Kidney epithelial cell (primary cell): ENCODE data around the gene AOAH. TPM values are rescaled to one million over a fixed set of nuclear protein-coding genes. Genes with fewer than 3 reads are reported as not detected.

Experiments
- DNase-seq: peaks from one replicate; pipeline ENCODE4 v3.0.0-alpha.2; 2010; ENCODE audit warnings: low read depth
- H3K27me3 ChIP-seq: 2 replicates; pipeline ENCODE4 v1.6.0; 2011; ENCODE audit warnings: low read length; ENCODE audit not compliant: control insufficient read depth, insufficient read depth
- H3K36me3 ChIP-seq: 2 replicates; pipeline ENCODE4 v1.5.1; 2011; ENCODE audit warnings: low read length; ENCODE audit not compliant: control insufficient read depth, insufficient read depth
- H3K4me3 ChIP-seq: 2 replicates; pipeline ENCODE4 v1.5.1; 2011; ENCODE audit warnings: low read depth, mild to moderate bottlenecking, control low read depth, low read length
- total RNA-seq: library from RNA; depleted of rRNA; stranded (reverse); fragments of >200 nt; gene quantifications from 2 replicates; pipeline ENCODE4 v1.2.3, GENCODE V29; 2015
- TF ChIP-seq, protein P1 (sequence below): IDR thresholded peaks from 2 replicates; pipeline ENCODE4 v1.5.1; 2011; ENCODE audit warnings: mild to moderate bottlenecking, moderate library complexity, low read length, control low read depth, inconsistent platforms; ENCODE audit not compliant: insufficient read depth, poor library complexity, severe bottlenecking

The AOAH gene
- total RNA-seq, 1 donor from 2014 or later, result 4.4 TPM

DNA sequence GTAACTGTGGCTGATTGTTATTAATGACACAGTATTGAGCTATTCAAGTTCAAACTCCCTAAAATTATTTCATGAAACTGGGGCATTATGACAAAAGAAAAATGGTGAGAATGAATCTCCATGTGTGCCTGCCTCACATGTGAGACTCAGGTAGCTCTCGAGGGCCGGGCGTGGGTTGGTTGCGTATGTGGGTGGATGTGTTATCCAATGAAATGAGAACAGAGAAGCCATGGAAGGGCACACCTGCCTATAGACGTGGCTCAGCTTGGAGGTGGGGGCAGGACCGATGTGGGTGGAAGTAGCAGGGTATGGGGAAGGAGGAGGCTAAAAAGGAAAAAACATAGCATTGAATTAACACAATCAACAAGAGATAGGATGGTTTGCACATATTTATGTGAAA, 96.5 kb downstream of the AOAH start:
- TF ChIP-seq, protein P1, sequence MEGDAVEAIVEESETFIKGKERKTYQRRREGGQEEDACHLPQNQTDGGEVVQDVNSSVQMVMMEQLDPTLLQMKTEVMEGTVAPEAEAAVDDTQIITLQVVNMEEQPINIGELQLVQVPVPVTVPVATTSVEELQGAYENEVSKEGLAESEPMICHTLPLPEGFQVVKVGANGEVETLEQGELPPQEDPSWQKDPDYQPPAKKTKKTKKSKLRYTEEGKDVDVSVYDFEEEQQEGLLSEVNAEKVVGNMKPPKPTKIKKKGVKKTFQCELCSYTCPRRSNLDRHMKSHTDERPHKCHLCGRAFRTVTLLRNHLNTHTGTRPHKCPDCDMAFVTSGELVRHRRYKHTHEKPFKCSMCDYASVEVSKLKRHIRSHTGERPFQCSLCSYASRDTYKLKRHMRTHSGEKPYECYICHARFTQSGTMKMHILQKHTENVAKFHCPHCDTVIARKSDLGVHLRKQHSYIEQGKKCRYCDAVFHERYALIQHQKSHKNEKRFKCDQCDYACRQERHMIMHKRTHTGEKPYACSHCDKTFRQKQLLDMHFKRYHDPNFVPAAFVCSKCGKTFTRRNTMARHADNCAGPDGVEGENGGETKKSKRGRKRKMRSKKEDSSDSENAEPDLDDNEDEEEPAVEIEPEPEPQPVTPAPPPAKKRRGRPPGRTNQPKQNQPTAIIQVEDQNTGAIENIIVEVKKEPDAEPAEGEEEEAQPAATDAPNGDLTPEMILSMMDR, result no peak
- no peaks in the 10 kb centered on the region for H3K36me3 ChIP-seq
- no peak for DNase-seq
- no peaks in the 10 kb centered on the region for H3K27me3 ChIP-seq
- H3K4me3 ChIP-seq, result no peak overlapping the region

DNA sequence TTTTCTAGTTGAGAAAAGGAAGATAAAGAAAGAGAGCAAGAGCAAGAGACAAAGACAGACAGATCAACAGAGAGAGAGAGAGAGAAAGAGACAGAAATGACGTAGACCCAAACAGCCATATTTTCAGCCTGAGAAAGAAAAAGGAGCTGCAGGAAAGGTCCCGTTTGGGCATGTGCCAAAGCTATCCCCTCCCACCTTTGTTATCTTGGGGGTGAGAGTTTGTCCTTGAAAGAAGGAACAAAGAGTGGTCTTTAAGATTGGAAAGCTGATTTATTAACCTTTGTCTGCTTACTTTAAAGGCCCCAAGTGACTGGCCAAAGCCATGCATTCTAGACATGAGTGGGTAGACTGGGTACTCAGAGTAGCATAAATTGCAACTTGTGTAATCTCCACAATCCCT, 98.2 kb downstream of the AOAH start:
- no peak for DNase-seq
- no peaks in the 10 kb centered on the region for H3K36me3 ChIP-seq
- no peaks in the 10 kb centered on the region for H3K27me3 ChIP-seq
- no peak overlapping the region for H3K4me3 ChIP-seq
- TF ChIP-seq, protein P1, result no peak

DNA sequence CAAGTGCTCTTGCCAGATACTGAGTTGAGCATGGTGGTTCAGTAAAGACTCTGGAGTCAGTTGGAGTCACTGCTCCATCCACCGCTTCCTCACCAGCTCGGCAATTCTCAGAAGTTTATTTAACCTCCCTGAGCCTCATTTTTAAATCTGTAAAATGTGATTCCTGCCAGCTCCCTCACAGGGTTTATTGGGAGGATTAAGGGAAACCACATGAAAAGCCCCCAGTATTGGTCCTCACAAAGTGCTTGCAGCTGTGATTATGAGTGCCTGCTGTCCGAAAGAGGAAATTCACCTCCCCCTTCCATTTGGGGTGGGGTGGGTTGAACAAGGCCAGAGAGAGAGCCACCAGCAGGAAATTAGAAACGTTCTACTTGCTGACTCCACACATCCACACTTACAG, 99.0 kb downstream of the AOAH start:
- H3K4me3 ChIP-seq, result no peak overlapping the region
- no peaks in the 10 kb centered on the region for H3K36me3 ChIP-seq
- H3K27me3 ChIP-seq, result no peaks in the 10 kb centered on the region
- no peak for DNase-seq
- TF ChIP-seq, protein P1, result no peak

DNA sequence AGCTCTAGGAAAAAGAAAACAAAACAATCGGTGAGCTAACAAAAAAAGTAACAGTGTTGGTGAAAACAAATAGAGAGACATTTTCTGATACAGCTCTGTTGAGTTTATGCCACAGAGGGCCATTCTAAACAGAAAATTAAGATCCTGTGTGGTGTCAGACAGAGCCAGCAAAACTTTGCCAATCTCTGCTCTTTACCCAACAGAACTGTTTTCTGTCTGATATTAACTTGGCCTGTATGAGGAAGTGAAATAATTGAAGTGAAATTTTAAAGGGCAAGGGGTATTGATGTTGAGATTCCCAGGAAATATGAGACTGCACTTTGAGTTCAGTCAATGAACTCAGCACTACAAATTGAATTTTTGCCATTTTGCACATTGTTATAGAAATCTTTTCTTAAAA, 101.0 kb downstream of the AOAH start:
- no peak for DNase-seq
- TF ChIP-seq, protein P1, result no peak

DNA sequence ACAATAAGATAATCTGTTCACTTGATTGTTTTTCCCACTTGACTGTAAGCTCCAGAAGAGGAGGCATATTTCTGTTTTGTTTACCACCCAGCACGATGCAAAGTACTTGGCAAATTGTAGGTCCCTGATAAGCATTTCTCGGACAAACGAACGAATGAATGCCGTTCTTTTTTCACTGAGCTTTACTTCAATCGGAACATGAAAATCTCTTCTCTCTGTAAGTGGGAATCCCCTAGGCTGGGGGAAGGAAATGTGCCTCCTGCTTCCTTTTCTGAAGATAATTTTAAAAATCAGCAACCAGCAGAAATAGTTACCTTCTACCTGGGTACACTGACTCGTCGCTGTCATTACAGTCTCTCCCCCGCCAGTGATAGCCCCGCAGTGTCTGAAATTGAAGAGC, 102.9 kb downstream of the AOAH start:
- TF ChIP-seq, protein P1, result no peak
- DNase-seq, result no peak
- H3K4me3 ChIP-seq, result no peak overlapping the region
- H3K27me3 ChIP-seq, result no peaks in the 10 kb centered on the region
- H3K36me3 ChIP-seq, result no peaks in the 10 kb centered on the region

More for the DNA sequence above, 101.0 kb downstream of the AOAH start:
- H3K36me3 ChIP-seq, result no peaks in the 10 kb centered on the region
- H3K4me3 ChIP-seq, result no peak overlapping the region
- no peaks in the 10 kb centered on the region for H3K27me3 ChIP-seq

DNA sequence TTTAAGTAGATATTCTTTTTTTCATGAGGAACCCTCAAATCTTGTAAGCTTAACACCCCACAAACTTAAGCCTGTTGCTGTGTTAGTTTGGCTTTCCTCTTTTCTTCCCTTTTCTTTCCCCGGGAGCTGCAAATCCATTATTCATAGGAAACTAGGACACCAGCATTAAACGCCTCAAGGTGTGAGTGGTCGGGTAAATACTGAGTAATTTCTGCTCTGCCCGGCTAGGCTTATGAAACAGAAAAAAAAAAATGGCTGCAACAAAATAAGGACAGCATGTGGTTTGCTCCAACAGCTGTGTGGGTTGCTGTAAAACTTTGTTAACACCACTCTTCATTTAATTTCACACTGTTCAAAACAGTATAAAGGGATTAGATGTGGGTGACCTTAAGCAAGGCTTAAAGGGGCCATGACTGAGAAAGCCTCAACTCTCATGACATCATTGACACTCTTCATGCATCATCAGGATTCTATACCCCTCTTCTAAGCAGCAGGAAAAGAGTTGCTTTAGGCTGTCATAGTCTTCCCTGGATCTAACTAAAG, 104.1 kb downstream of the AOAH start:
- no peak for DNase-seq
- Histone ChIP-seq H3K36me3 (no peaks in the 10 kb centered on the region), H3K27me3 (no peaks in the 10 kb centered on the region), H3K4me3 (no peak overlapping the region)
- TF ChIP-seq, protein P1, result no peak
